NK-92 (cell line): ENCODE results near the gene CD6.
A peak's percentile ranks its signal among the peaks of the same experiment; 100 is the strongest.

Source experiments
- DNase-seq: peaks from one replicate; lab custom pipeline; 2025; ENCODE audit not compliant: unreplicated experiment; lab: John Stamatoyannopoulos, UW

CD6 gene

GRCh38 chr11:61007956-61008896 is 36.7 kb downstream of the CD6 start:
- no peak for DNase-seq

- DNase-seq = no peak
Measured at GRCh38 chr11:61008971-61009370, 37.5 kb downstream of the CD6 start.

- no peak for DNase-seq
Measured at GRCh38 chr11:61009392-61010275, 38.2 kb downstream of the CD6 start.

GRCh38 chr11:61010466-61011228 is 39.2 kb downstream of the CD6 start:
- no peak for DNase-seq

- DNase-seq = no peak
Measured at GRCh38 chr11:61011229-61011870, 39.9 kb downstream of the CD6 start.

- no peak for DNase-seq
Measured at GRCh38 chr11:61011950-61012736, 40.7 kb downstream of the CD6 start.

- DNase-seq = no peak
Measured at GRCh38 chr11:61012737-61013215, 41.3 kb downstream of the CD6 start.

- DNase-seq = no peak
Measured at GRCh38 chr11:61018059-61018458, 46.6 kb downstream of the CD6 start.

GRCh38 chr11:61019037-61019831 is 47.8 kb downstream of the CD6 start:
- DNase-seq = no peak

GRCh38 chr11:61019832-61020405 is 48.4 kb downstream of the CD6 start:
- DNase-seq = no peak

GRCh38 chr11:61020551-61021235 is 49.2 kb downstream of the CD6 start:
- DNase-seq = no peak

GRCh38 chr11:61021661-61022212 is 50.3 kb downstream of the CD6 start:
- DNase-seq = peak; percentile 55

GRCh38 chr11:61022311-61023085 is 51.0 kb downstream of the CD6 start:
- DNase-seq = no peak

GRCh38 chr11:61023086-61023965 is 51.8 kb downstream of the CD6 start:
- no peak for DNase-seq

- no peak for DNase-seq
Measured at GRCh38 chr11:61023966-61024295, 52.5 kb downstream of the CD6 start.
